ENCODE measurements around the gene WDR55.
"Not testable (repeated sequence)": the region's sequence is repeated elsewhere in the genome, so short reads cannot be mapped to it uniquely, and the experiment has no call there.

The WDR55 gene

DNA sequence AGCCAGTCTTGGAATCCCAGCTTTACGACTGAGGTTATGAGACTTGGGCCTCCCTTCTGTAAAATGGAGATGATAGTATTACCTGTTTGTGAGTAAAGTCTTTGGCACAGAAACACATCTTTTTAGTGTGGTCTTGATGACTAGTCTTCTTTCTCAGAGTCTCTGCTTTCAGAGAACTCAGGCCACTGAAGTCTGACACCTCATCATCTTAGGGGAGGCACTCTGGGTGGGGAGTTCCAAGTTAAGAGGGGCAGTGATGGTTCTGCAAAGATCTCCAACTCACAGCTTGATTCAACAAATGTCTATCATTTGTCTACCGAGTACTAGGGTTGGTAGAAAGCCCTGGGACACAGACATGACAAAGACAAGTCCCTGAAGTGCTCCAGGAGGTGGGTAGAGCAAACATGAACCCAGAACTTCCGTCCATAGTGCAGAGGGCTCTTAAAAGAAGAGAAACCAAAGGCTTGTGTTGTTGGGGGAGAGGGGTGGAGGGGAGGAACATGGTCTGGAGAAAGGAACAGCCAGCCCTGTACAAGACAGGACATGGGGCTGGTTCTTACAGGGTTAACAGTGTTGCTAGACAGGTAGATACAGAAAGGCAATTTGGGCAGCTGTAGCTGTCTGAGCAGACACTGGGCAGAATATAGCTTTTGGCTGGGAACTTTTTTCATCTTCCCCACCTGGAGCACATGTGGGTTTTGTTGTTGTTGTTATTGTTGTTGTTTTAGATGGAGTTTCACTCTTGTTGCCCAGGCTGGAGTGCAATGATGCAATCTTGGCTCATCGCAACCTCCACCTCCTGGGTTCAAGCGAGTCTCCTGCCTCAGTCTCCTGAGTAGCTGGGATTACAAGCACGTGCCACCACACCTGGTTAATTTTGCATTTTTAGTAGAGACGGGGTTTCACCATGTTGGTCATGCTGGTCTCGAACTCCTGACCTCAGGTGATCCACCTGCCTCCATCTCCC is 29.1 kb upstream of the WDR55 start:
- DNase-seq (ENCODE audit: low read depth) = no peak
- no peak overlapping the region for H3K4me3 ChIP-seq (ENCODE audit: low read length)
- TF ChIP-seq, protein P1, sequence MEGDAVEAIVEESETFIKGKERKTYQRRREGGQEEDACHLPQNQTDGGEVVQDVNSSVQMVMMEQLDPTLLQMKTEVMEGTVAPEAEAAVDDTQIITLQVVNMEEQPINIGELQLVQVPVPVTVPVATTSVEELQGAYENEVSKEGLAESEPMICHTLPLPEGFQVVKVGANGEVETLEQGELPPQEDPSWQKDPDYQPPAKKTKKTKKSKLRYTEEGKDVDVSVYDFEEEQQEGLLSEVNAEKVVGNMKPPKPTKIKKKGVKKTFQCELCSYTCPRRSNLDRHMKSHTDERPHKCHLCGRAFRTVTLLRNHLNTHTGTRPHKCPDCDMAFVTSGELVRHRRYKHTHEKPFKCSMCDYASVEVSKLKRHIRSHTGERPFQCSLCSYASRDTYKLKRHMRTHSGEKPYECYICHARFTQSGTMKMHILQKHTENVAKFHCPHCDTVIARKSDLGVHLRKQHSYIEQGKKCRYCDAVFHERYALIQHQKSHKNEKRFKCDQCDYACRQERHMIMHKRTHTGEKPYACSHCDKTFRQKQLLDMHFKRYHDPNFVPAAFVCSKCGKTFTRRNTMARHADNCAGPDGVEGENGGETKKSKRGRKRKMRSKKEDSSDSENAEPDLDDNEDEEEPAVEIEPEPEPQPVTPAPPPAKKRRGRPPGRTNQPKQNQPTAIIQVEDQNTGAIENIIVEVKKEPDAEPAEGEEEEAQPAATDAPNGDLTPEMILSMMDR (IDR thresholded peaks at IDR 0.05; ENCODE audit: insufficient read depth, low read depth, low read length, missing control alignments) = no peak

DNA sequence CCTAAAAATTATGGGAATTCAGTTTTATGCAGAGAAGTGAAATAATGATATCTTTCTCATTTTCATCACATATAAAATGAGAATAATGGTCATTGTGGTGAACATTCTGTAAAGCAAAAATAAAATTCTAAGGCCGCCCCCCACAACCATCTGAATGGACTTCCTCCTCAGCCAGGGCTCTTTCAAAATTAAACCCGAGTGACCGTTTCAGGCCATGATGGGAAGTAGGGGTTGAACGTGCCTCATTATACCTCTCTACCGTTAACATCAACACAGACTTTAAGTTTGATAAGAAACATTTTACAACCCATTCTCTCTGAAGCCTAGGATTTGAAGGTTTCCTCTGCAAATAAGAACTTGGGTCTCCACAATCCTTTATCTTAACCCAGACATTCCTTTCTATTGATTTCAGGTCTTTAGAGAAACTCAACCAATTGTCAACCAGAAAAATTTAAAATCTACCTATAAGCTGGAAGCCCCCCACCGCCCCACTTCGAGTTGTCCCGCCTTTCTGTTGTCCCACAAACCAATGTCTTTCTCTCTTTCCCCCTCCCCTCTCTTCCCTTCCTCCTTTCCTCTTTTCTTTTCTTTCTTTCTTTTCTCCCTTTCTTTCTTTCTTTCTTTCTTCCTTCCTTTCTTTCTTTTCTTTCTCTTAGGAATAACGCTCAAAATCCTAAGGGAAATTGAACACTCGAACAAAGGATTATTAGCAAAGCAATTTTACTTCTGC is 27.2 kb upstream of the WDR55 start:
- no peak for DNase-seq (ENCODE audit: low read depth)
- TF ChIP-seq, protein P1 (IDR thresholded peaks at IDR 0.05; ENCODE audit: insufficient read depth, low read depth, low read length, missing control alignments) = no peak
- H3K4me3 ChIP-seq (ENCODE audit: low read length) = no peak overlapping the region

DNA sequence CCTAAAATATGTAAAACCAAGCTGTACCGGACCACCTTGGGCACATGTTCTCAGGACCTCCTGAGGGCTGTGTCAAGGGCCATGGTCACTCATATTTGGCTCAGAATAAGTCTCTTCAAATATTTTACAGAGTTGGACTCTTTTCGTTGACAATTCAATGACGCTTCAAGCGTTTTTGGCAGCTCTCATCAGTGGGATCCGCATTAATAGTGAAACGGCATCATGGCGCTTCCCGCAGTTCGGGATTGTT is 25.9 kb upstream of the WDR55 start:
- peak overlapping the region; percentile 85 for H3K4me3 ChIP-seq (ENCODE audit: low read length)
- DNase-seq (ENCODE audit: low read depth) = not testable (repeated sequence)

DNA sequence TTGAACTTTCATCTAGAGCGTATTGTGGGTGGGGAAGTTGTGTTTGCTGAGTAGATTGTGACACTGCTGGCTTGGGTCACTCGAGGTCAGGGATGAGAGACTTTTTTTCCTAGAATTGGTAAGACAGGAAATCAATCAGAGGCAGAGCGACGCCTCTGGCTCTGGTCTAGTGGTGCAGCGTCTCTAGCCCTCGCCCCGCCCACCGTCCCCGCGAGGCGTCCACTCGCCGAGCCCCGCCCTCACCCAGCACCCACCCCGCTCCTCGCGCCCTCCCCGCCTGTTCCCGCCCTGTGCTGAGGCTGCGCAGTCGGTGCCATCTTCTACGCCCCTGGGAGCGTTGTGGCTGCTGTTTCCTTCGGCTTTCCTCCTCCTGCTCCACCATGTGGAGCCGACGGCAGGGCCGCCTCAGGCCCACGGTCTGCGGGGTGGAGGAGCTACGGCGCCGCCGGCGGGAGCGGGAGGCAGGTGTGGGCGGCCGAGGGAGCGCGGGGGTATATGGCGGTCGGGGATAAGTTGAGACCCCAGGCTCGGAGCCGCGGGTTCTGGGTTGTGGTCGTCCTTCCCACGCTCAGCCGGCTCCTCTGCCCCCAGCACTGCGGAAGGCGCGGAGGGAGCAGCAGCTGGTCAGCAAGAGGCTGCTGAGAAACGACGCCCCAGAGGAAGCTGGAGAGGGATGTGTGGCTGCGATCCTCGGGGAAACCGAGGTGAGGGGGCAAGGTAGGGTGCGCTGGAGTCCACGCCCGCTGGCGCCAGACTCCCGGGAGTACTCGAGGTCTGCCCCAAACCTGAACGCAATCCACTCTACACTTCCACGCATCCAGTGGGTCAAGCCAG is 25.3 kb upstream of the WDR55 start, which contains the start of gene TMCO6:
Gene TMCO6, plus strand, starts transcription at position 304 of the 834 bp plus-strand sequence. Its CDS starts 77 bp downstream, at position 381.
- DNase-seq (ENCODE audit: low read depth) = peak; percentile 95
- TF ChIP-seq, protein P1 (IDR thresholded peaks at IDR 0.05; ENCODE audit: insufficient read depth, low read depth, low read length, missing control alignments) = peak; percentile 65
- H3K4me3 ChIP-seq (ENCODE audit: low read length) = peak within 1 kb of the TSS; percentile 85

DNA sequence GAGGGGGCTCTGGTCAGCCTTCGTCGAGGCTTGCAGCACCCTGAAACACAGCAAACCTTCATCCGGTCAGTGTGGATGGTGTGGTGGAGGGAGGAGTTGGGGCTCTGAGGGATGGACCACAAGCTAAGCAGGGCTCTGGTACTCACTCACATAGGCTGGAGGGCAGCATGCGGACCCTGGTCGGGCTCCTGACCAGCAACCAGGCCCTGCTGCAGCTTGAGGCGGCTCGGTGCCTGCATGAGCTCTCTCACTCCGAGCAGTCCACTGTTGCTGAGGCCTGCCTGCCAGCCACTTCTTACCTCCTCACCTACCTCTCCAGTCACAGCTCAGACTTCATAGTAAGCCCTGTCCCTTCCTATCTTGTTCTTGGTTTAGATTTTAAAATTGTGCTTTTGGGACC is 23.0 kb upstream of the WDR55 start:
- TF ChIP-seq, protein P1 (IDR thresholded peaks at IDR 0.05; ENCODE audit: insufficient read depth, low read depth, low read length, missing control alignments) = no peak
- DNase-seq (ENCODE audit: low read depth) = no peak
- H3K4me3 ChIP-seq (ENCODE audit: low read length) = no peak overlapping the region

DNA sequence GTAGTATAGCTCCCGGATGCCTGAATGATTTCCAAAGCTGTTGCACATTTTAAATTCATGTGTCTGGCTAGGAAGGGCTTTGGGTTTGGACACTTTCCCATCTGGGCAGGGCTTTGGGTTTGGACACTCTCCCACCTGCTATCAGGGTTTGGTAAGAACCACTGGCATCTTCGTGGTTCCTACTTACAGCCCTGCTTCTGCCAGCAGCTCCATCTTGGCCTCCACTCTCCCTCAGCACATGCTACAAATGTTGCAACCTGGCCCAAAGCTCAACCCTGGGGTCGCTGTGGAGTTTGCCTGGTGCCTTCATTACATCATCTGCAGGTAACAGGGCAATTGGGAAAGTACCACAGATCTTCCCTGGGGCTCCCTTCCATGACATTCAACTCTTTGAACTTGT is 22.0 kb upstream of the WDR55 start:
- no peak for DNase-seq (ENCODE audit: low read depth)
- TF ChIP-seq, protein P1 (IDR thresholded peaks at IDR 0.05; ENCODE audit: insufficient read depth, low read depth, low read length, missing control alignments) = no peak
- H3K4me3 ChIP-seq (ENCODE audit: low read length) = no peak overlapping the region

DNA sequence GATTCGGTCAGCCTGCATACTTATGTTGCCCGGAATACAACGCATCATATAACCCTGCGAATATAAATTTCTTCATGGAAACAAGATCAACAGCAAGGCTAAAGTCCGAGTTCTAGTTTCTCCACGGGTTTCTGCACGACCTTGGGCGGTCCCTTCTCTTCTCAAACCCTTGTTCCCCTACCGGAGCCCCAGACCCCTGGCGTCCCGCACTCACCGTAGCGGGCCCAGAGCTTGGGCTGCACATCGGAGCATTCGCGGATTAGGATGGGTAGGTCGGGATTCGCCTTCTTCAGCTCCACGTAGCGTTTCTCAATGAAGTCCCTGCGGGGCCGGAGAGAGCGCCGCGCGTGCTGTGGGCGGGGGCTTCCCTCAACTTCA is 17.7 kb upstream of the WDR55 start:
- no peak for DNase-seq (ENCODE audit: low read depth)
- TF ChIP-seq, protein P1 (IDR thresholded peaks at IDR 0.05; ENCODE audit: insufficient read depth, low read depth, low read length, missing control alignments) = no peak
- peak overlapping the region; percentile 76 for H3K4me3 ChIP-seq (ENCODE audit: low read length)

Measured in epithelial cell of esophagus (primary cell).